Urinary bladder (tissue), 4 donors: ENCODE data around the gene MAP4. TPM values are rescaled to one million over a fixed set of nuclear protein-coding genes. Genes with fewer than 3 reads are reported as not detected.
A peak's percentile ranks its signal among the peaks of the same experiment; 100 is the strongest.
"Not testable (repeated sequence)": the region's sequence is repeated elsewhere in the genome, so short reads cannot be mapped to it uniquely, and the experiment has no call there.

ENCODE experiments used
- DNase-seq: peaks from one replicate; pipeline ENCODE4 v3.0.0-alpha.2; 2015; ENCODE audit errors: extremely low spot score
- H3K27ac ChIP-seq: one replicate; pipeline ENCODE4 v1.5.1; 2013; ENCODE audit warnings: low read depth, mild to moderate bottlenecking, moderate library complexity
- H3K36me3 ChIP-seq: one replicate; pipeline ENCODE4 v1.6.1; 2013; ENCODE audit warnings: mild to moderate bottlenecking, moderate library complexity; ENCODE audit not compliant: insufficient read depth
- H3K4me1 ChIP-seq: one replicate; pipeline ENCODE4 v1.6.1; 2013; ENCODE audit warnings: mild to moderate bottlenecking, moderate library complexity; ENCODE audit not compliant: insufficient read depth
- H3K4me3 ChIP-seq: one replicate; pipeline ENCODE4 v1.5.1; 2013; ENCODE audit warnings: low read depth, low read length
- WGBS: extraction: QIAGEN DNeasy Blood & Tissue Kit; methylation state at CpG from one replicate; pipeline ENCODE4 v1.1.7; 2013; 5-methylcytosine and 5-hydroxymethylcytosine counted together
- polyA plus RNA-seq: library from polyadenylated mRNA; stranded (reverse); fragments of 200-250 nt; gene quantifications from one replicate; pipeline ENCODE4 v1.2.3, GENCODE V29; 2013
- total RNA-seq: library from RNA; depleted of rRNA; stranded (reverse); fragments of >200 nt; gene quantifications from one replicate; pipeline ENCODE4 v1.2.3, GENCODE V29; 2014
- donor health status: healthy with polysubstance abuse.
- donor health status: healthy.

Gene MAP4
- total and polyA plus RNA-seq, 2 donors, result 120 to 186 TPM

DNA sequence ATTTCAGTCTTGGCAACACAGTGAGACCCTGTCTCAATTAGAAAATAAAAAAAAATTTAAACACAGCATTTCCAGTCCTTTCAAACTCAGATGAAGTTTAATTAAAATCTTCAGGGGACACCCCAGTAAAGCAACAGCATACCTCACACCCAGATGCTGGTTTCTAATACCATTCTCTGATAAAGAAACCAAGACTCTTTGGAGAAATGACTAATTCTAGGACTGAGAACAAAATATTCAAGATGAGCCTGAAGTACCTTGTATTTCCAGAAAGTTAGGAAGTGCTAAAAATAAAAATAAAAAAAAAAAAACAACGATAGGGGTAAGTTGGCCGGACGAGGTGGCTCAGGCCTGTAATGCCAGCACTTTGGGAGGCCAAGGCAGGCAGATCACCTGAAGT, 14.0 kb upstream of the MAP4 start:
- H3K27ac ChIP-seq, result no peak overlapping the region
- no peak overlapping the region for H3K4me3 ChIP-seq
- 91% methylated on average over 3 of the region's 3 CpGs for WGBS
- DNase-seq, result no peak
- no peaks in the 10 kb centered on the region for H3K36me3 ChIP-seq
- peaks cover 5% of the 10 kb centered on the region for H3K4me1 ChIP-seq

DNA sequence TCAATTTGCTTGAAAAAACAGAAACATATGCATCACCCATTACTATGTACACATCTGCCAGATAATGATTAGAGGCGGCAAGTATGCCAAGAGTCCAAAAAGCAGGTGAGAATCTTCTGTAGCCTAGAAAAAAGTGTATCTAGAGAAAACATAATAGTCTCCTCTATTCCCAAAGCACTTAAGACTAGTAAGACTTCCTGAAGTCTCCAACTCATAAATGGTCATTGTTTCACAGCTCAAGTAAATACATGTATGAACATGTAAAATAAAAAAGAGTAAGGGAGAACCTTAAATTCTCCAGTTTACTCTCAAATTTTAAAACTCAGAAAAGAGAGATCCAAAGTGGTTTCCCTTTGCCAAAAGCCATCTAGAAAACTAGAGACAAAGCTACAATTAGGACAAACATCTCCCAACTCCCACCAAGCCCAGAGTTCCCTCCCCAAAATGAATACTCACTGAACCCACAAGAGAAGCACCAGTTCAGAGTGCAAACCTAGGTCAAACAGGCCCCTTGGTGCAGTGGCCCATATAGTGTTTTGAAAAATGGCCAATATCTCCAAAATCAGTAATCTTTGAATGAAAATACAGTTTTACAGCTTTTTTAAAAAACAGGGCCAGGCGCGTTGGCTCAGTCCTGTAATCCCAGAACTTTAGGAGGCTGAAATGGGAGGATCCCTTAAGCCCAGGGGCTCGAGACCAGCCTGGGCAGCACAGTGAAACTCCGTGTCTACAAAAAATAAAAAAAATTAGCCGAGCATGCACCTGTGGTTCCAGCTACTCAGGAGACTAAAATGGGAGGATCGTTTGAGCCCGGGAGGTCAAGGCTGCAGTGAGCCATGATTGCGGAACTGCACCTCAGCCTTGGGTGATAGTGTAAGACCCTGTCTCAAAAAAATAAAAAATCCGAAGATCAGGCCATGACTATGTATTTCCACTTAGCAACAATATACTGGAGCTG, 11.0 kb upstream of the MAP4 start:
- Histone ChIP-seq H3K4me3 (no peak overlapping the region), H3K4me1 (peaks cover 5% of the 10 kb centered on the region), H3K27ac (no peak overlapping the region), H3K36me3 (no peaks in the 10 kb centered on the region)
- 77% methylated on average over 10 of the region's 10 CpGs for WGBS
- DNase-seq, result no peak

DNA sequence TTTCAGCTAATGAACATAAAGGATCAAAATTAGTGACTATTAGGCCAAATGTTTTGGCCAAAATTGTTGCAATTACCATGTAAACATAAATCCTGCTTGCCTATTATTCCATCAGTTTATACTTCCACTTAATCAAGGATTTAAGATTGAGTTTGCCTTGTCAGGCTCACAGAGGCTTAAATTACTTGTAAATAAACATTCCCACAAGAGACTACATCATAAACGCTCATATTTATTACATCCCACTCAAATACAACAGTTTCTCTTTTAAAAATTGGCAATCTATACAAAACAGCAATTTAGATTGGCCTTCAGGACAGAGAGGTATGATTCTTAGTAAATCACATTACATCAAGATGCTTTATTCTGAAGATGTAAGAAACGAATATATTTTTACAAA, 9.9 kb upstream of the MAP4 start:
- no peak for DNase-seq
- no peak overlapping the region for H3K4me3 ChIP-seq
- H3K4me1 ChIP-seq, result peaks cover 2% of the 10 kb centered on the region
- no peak overlapping the region for H3K27ac ChIP-seq
- 44% methylated on average over 2 of the region's 2 CpGs for WGBS
- no peaks in the 10 kb centered on the region for H3K36me3 ChIP-seq

DNA sequence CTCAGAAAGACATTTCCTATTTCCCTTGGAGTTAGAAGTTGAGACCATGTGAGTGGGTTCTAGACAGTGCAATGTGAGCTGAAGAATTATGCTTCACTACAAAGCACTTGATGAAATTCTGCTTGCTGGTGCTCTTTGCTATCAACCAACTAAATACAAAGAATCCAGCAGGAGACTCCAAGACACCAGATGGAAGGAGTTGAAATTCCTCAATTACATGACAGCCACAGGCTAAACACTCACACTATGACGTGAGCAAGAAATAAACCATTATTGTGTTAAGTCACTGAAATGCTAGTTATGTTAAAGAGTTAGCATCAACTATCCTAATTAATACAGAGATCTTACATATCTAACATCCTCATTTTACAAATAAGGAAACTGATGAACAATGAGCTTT, 8.2 kb upstream of the MAP4 start:
- H3K4me3 ChIP-seq, result no peak overlapping the region
- no peak overlapping the region for H3K27ac ChIP-seq
- H3K4me1 ChIP-seq, result peaks cover 2% of the 10 kb centered on the region
- DNase-seq, result no peak
- WGBS, result 44% methylated on average over 1 of the region's 1 CpG
- H3K36me3 ChIP-seq, result no peaks in the 10 kb centered on the region

DNA sequence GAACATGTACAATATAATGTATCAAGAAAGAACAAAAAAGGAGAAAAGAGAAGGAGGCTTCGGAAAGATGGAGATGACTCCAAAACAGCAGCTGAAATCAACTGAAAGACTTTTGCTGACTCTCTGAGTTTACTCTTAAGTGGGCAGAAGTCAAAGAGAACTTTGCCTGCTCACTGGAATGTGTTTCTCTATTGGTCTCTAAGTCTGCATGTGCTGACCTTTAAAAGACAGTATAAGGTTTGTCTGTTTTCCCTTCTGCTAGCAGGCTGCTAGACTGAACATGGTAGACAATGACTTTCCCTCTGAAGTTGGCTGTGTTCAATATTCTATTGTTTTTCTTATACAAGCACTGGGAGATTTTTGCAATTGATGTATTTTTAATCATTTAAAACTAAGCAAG, 7.2 kb upstream of the MAP4 start:
- Histone ChIP-seq H3K4me3 (no peak overlapping the region), H3K36me3 (no peaks in the 10 kb centered on the region), H3K27ac (no peak overlapping the region), H3K4me1 (peaks cover 2% of the 10 kb centered on the region)
- 70% methylated on average over 1 of the region's 1 CpG for WGBS
- no peak for DNase-seq

DNA sequence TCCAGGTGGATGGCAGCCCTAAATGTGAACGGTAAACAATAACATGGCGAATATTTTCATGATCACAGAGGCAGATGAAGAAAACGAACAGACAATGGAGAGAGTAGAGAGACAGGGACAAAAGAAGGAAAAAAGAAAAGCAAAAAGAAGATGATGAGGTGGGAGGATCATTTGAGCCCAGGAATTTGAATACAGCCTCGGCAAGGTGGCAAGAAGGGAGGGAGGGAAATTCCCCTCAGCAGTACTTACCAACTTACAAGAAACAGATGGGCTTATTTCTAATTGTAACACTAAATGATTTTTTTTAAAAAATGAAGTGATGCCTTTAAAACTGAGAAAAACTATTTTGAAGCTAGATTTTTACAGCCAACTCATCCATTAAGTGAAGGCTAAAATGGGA, 6.0 kb upstream of the MAP4 start:
- no peak overlapping the region for H3K4me3 ChIP-seq
- H3K36me3 ChIP-seq, result no peaks in the 10 kb centered on the region
- peaks cover under 1% of the 10 kb centered on the region for H3K4me1 ChIP-seq
- no peak overlapping the region for H3K27ac ChIP-seq
- 85% methylated on average over 4 of the region's 4 CpGs for WGBS
- no peak for DNase-seq

DNA sequence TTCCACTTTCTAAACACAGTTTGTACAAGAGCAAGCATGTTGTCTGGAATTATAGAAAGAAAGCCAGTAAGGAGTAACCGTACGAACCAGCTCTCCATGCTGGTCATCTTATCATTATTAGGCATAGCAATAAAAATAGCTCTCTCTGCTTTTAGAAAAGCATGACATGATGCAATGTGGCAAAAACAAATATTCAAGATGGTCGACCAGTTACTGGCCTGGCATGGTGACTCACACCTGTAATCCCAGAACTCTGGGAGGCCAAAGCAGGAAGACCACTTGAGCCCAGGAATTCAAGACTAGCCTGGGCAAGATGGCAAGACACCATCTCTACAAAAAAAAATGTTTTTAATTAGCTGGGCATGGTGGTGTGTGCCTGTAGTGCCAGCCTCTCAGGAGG, 2.6 kb upstream of the MAP4 start:
- H3K4me1 ChIP-seq, result no peaks in the 10 kb centered on the region
- no peak overlapping the region for H3K4me3 ChIP-seq
- H3K27ac ChIP-seq, result no peak overlapping the region
- WGBS, result 65% methylated on average over 3 of the region's 3 CpGs
- no peaks in the 10 kb centered on the region for H3K36me3 ChIP-seq
- DNase-seq, result no peak

DNA sequence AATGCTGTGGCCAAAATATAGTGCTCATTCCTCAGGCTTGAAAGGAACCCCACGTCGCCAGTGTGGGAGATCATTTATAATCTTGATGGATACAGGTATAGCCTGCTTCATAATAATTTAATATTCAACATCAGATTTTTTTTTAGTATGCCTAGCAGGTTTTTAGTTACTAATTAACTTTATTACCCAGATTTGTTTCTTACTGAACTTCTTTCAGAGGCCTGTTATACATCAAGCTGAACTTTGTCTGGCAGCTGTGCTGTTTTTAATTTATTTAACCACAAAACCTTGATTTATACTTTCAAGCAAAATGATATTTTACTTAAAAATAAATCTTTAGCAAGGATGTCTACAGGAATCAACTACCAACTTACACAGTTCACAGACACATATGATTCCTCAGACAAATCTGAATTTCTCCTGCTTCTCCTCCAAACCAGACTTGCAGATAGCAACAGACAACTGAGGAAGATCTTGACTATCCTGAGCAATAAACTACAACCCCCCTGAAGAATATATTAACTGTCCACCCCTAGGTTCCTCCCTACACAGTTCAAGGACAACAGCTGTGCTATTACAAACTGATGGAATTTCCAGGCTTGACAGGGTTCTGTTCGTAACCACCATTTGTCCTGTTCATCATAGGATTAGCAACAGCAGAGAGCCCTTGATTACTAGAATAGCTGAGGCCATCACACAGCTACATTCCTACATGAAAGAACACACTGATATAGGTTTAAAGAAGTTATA, 610 bp downstream of the MAP4 start:
- Histone ChIP-seq H3K4me3 (no peak overlapping the region), H3K27ac (no peak overlapping the region), H3K36me3 (no peaks in the 10 kb centered on the region), H3K4me1 (no peaks in the 10 kb centered on the region)
- DNase-seq, result no peak
- WGBS, result 42% methylated on average over 3 of the region's 3 CpGs

DNA sequence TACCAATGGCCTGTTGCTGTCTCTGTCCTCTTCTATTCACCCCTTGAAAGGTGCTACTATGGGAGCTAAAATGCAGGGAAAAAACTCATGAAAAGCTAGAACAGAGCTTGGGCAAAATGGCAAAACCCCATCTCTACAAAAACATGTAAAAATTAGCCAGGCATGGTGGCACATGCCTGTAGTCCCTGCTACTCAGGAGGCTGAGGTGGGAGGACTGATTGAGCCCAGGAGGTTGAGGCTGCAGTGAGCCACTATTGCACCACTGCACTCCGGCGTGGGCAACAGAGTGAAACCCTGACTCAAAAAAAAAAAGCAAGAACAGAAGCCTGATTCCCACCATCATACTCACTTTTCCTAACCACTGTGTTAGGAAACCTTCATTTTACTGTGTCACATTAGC, 1.9 kb downstream of the MAP4 start:
- no peaks in the 10 kb centered on the region for H3K36me3 ChIP-seq
- 95% methylated on average over 2 of the region's 2 CpGs for WGBS
- peak overlapping the region; percentile 2 for H3K27ac ChIP-seq
- no peaks in the 10 kb centered on the region for H3K4me1 ChIP-seq
- H3K4me3 ChIP-seq, result no peak overlapping the region
- DNase-seq, result no peak

DNA sequence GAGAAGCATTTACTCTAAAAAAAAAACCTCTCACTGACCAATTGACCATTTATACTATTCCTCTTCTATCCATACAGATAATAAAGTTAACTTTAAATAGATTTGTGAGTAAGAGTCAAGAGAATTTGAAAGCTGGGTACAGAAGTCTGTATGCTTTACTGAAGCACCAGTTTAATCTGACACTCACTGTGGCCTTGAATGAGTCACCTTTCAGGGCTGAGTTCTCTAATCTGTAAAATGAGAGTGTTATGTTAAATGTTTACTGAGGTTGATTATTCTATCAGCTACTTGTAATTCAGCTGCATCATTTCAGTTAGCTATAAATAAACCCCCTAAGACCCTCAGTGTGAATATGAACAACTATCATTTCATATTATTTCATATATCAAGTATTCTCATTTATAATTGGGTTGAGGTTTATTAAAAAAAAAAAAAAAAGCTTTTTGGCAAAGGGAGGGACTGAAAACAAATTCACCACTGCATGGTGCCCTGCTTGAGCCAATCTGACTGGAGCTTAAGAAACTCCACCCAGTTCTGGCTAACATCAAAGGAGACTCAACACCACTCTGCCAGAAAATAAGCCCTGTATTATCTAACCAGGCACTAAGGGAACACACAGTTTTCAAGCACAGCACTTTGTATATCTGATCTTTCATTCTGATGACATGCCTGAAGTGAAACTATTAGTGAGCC, 2.8 kb downstream of the MAP4 start:
- Histone ChIP-seq H3K4me3 (no peak overlapping the region), H3K4me1 (no peaks in the 10 kb centered on the region), H3K27ac (no peak overlapping the region), H3K36me3 (no peaks in the 10 kb centered on the region)
- DNase-seq, result no peak

DNA sequence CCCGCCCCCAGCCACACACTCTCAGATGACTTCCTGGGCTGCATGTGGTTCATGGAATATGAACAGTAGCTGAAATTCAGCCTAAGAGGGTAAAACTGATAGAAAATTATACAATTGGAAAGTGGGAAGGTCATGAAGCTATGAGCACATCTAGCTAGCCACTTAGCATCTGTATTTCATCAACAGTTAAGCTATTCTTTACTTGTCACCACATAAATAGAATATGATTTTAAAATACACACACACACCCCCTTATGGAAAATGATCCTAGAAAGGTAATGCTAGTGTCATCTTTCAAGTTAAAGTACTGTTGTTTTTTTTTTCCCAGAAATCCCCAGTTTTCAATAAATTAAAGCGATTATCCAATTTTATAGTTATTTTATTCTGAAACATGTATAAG, 3.6 kb downstream of the MAP4 start:
- peak overlapping the region; percentile 50 for H3K27ac ChIP-seq
- H3K4me1 ChIP-seq, result no peaks in the 10 kb centered on the region
- no peak for DNase-seq
- no peaks in the 10 kb centered on the region for H3K36me3 ChIP-seq
- WGBS, result 65% methylated on average over 2 of the region's 2 CpGs
- no peak overlapping the region for H3K4me3 ChIP-seq

DNA sequence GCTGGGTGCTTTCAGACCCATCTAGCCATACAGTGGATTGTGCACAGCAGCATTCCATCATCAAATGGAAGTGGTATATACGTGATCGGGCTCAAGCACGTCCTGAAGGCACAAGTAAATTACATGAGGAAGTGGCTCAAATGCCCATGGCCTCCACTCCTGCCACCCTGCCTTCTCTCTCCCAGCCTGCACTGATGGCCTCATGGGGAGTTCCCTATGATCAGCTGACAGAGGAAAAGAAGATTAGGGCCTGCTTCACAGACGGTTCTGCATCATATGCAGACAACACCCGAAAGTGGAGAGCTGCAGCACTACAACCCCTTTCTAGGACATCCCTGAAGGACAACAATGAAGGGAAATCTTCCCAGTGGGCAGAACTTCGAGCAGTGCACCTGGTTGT, 8.2 kb downstream of the MAP4 start:
- WGBS, result 88% methylated on average over 6 of the region's 6 CpGs
- not testable (repeated sequence) for H3K4me3 ChIP-seq, H3K36me3 ChIP-seq, H3K27ac ChIP-seq, H3K4me1 ChIP-seq, DNase-seq

DNA sequence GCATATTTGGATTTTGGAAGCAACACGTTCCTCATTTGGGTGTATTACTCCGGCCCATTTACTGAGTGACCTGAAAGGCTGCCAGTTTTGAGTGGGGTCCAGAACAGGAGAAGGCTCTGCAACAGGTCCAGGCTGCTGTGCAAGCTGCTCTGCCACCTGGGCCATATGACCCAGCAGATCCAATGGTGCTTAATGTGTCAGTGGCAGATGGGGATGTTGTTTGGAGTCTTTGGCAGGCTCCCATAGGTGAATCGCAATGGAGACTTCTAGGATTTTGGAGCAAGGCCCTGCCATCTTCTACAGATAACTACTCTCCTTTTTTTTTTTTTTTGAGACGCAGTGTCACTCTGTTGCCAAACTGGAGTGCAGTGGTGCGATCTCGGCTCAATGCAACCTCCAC, 8.9 kb downstream of the MAP4 start:
- not testable (repeated sequence) for DNase-seq, H3K4me3 ChIP-seq, H3K27ac ChIP-seq, H3K36me3 ChIP-seq, H3K4me1 ChIP-seq
- WGBS, result 94% methylated on average over 6 of the region's 6 CpGs

DNA sequence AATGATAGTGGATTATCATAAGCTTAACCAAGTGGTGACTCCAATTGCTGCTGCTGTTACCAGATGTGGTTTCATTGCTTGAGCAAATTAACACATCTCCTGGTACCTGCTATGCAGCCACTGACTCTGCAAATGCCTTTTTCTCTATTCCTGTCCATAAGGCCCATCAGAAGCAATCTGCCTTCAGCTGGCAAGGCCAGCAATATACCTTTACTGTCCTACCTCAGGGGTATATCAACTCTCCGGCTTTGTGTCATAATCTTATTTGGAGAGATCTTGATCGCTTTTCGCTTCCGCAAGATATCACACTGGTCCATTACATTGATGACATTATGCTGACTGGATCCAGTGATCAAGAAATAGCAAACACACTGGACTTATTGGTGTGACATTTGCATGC, 9.4 kb downstream of the MAP4 start:
- H3K27ac ChIP-seq, H3K4me1 ChIP-seq, H3K36me3 ChIP-seq, DNase-seq, H3K4me3 ChIP-seq: not testable (repeated sequence)
- WGBS, result 98% methylated on average over 4 of the region's 4 CpGs
